ENCODE data around the gene FRMD4A. TPM values are rescaled to one million over a fixed set of nuclear protein-coding genes. Genes with fewer than 3 reads are reported as not detected.

FRMD4A gene
- total and polyA plus RNA-seq, 2 experiments from 2014 or later, result 3.7 to 12.6 TPM

GRCh38 chr10:13761490-13762091, 569.1 kb downstream of the FRMD4A start:
- Histone ChIP-seq H3K27ac (no peak overlapping the region), H3K4me3 (no peak overlapping the region), H3K27me3 (no peaks in the 10 kb centered on the region), H3K4me1 (ENCODE audit: low read depth) (peaks cover 17% of the 10 kb centered on the region), H3K9me3 (ENCODE audit: low read depth) (no peaks in the 10 kb centered on the region), H3K36me3 (no peaks in the 10 kb centered on the region)
- DNase-seq (ENCODE audit: low read depth in 1 of 2, low spot score in 1 of 2), result no peak
- TF ChIP-seq, protein P1, sequence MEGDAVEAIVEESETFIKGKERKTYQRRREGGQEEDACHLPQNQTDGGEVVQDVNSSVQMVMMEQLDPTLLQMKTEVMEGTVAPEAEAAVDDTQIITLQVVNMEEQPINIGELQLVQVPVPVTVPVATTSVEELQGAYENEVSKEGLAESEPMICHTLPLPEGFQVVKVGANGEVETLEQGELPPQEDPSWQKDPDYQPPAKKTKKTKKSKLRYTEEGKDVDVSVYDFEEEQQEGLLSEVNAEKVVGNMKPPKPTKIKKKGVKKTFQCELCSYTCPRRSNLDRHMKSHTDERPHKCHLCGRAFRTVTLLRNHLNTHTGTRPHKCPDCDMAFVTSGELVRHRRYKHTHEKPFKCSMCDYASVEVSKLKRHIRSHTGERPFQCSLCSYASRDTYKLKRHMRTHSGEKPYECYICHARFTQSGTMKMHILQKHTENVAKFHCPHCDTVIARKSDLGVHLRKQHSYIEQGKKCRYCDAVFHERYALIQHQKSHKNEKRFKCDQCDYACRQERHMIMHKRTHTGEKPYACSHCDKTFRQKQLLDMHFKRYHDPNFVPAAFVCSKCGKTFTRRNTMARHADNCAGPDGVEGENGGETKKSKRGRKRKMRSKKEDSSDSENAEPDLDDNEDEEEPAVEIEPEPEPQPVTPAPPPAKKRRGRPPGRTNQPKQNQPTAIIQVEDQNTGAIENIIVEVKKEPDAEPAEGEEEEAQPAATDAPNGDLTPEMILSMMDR (IDR thresholded peaks at IDR 0.05; ENCODE audit: low read depth, low read length), result no peak

DNA sequence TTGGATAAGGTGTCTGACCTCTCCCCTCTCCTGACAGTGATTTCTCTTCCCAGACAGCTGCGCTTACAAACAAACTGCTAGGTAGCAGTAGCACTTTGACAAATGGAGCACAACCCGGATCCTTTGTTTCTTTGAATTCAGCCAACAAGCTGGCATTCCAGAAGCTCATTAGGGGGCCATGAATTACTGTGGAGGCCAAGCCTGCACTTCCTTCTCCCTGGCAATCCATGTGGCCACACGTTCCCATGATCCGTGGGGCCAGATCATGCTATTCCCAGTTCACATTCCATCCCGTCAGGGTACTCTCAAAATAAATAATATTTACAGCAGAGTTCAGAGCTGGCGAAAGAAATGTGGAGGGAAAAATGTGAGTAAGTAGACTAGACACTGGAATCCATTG, 571.6 kb downstream of the FRMD4A start:
- TF ChIP-seq, protein P1 (IDR thresholded peaks at IDR 0.05; ENCODE audit: low read depth, low read length), result no peak
- Histone ChIP-seq H3K27me3 (no peaks in the 10 kb centered on the region), H3K4me1 (ENCODE audit: low read depth) (peaks cover 22% of the 10 kb centered on the region), H3K36me3 (no peaks in the 10 kb centered on the region), H3K9me3 (ENCODE audit: low read depth) (no peaks in the 10 kb centered on the region), H3K4me3 (no peak overlapping the region), H3K27ac (peak overlapping the region; percentile 57)
- no peak for DNase-seq (ENCODE audit: low read depth in 1 of 2, low spot score in 1 of 2)

DNA sequence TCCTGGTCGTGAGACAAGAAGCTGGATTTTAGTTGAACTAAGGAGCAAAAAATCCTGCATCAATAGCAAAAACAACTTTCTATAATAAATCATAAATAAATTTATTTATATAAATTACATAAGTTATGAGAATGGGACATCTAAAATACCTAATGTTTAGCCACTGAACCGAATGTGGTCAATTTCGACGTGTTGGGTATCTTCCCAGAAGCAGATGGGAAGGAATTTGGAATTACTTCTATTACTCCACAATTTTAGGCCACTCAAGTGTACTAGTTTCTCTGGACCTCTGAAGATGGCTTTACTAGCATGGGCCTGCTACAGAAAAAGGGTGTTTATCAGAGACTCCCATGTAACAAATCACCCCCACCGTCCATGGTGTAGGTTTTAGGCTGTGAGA, 572.0 kb downstream of the FRMD4A start:
- Histone ChIP-seq H3K9me3 (ENCODE audit: low read depth) (no peaks in the 10 kb centered on the region), H3K27me3 (no peaks in the 10 kb centered on the region), H3K4me3 (no peak overlapping the region), H3K4me1 (ENCODE audit: low read depth) (peaks cover 22% of the 10 kb centered on the region), H3K36me3 (no peaks in the 10 kb centered on the region), H3K27ac (peak overlapping the region; percentile 57)
- no peak for DNase-seq (ENCODE audit: low read depth in 1 of 2, low spot score in 1 of 2)
- TF ChIP-seq, protein P1 (IDR thresholded peaks at IDR 0.05; ENCODE audit: low read depth, low read length), result no peak

- peak overlapping the region; percentile 44 for H3K27ac ChIP-seq
- peak; percentile 47 to 49 for DNase-seq (ENCODE audit: low read depth in 1 of 2, low spot score in 1 of 2)
- no peaks in the 10 kb centered on the region for H3K27me3 ChIP-seq
These were observed 572.4 kb downstream of the FRMD4A start for GRCh38 chr10:13758312-13758711.

GRCh38 chr10:13754277-13754676, 576.4 kb downstream of the FRMD4A start:
- Histone ChIP-seq H3K27me3 (no peaks in the 10 kb centered on the region), H3K27ac (no peak overlapping the region), H3K36me3 (no peaks in the 10 kb centered on the region), H3K4me3 (no peak overlapping the region), H3K4me1 (ENCODE audit: low read depth) (peaks cover 19% of the 10 kb centered on the region), H3K9me3 (ENCODE audit: low read depth) (no peaks in the 10 kb centered on the region)
- no peak for DNase-seq (ENCODE audit: low read depth in 1 of 2, low spot score in 1 of 2)
- TF ChIP-seq, protein P1 (IDR thresholded peaks at IDR 0.05; ENCODE audit: low read depth, low read length), result no peak

More at GRCh38 chr10:13758312-13758711, 572.4 kb downstream of the FRMD4A start:
- no peak overlapping the region for H3K4me3 ChIP-seq
- TF ChIP-seq, protein P1 (IDR thresholded peaks at IDR 0.05; ENCODE audit: low read depth, low read length), result no peak
- no peaks in the 10 kb centered on the region for H3K9me3 ChIP-seq (ENCODE audit: low read depth)
- no peaks in the 10 kb centered on the region for H3K36me3 ChIP-seq
- H3K4me1 ChIP-seq (ENCODE audit: low read depth), result peaks cover 22% of the 10 kb centered on the region
